Frontal cortex (tissue), 4 donors: ENCODE results near the gene ERBB4. TPM values are rescaled to one million over a fixed set of nuclear protein-coding genes. Genes with fewer than 3 reads are reported as not detected.

Experiments used
- DNase-seq, 2 donors: peaks; one replicate each; pipeline ENCODE4 v3.0.0; 2012; ENCODE audit warnings: low spot score in 2 of 2
- FAIRE-seq: peaks from 2 replicates; lab custom pipeline; 2012; peaks lifted over from hg19 to GRCh38; lab: Jason Lieb, UNC
- total RNA-seq: library from RNA; depleted of rRNA; stranded (reverse); fragments of >200 nt; gene quantifications from one replicate; pipeline ENCODE4 v1.2.3, GENCODE V29; 2014
- donor health status: control.
- donor health status: control.
- donor health status: control.

The ERBB4 gene
- total RNA-seq, 1 donor from 2014 or later = 75.0 TPM

DNA sequence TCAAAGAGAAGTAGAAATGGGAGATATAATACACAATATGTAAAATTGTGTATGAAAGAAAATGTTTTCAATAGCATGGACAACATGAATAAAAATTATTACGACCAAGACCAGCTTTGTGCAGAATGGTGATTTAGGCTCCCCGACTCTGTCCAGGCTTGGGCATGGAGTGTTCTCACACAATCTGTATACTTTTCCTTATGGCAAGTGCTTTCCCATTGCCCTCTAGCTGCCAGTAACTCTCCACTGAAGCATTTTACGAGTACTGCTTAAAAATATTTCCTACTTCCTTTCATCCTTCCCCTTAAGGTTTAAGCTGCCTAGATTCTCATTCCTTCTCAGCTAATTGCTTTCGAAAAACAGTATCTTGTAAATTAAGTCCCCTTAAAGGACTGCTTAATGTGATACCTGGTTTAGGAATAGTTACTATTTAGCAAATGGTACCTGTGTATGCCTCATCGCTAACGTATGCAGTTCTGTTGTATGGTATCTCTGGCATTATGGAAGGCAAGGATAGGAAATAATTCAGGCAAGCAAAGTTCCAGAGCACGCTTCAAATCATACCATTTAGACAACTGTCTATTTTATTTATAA, 714.6 kb downstream of the ERBB4 start:
- FAIRE-seq = no peak
- DNase-seq = no peak

- DNase-seq (no peak), FAIRE-seq (no peak)
Observed at GRCh38 chr2:211822686-211823335, 715.8 kb downstream of the ERBB4 start.

DNA sequence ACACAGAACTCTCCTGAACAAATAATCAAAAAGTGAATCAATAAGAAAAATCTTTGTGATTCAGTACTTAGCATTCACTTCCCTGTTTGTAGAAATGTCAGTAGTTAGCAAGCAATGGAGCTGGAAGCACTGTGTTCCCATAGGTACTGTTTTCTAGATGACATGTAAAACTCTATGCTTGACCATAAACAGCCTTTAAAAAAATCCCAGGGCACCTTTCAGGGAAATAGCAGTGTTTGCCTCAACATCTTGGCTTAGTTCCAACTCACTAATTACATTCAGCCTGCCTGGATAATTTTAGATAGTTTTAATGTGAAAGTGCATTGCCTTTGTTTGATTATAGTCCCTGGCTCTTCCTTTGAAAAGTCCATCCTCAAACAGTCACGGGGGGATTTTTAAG, 721.8 kb downstream of the ERBB4 start:
- no peak for DNase-seq
- FAIRE-seq = no peak

GRCh38 chr2:211812587-211812986, 726.0 kb downstream of the ERBB4 start:
- no peak for FAIRE-seq

DNA sequence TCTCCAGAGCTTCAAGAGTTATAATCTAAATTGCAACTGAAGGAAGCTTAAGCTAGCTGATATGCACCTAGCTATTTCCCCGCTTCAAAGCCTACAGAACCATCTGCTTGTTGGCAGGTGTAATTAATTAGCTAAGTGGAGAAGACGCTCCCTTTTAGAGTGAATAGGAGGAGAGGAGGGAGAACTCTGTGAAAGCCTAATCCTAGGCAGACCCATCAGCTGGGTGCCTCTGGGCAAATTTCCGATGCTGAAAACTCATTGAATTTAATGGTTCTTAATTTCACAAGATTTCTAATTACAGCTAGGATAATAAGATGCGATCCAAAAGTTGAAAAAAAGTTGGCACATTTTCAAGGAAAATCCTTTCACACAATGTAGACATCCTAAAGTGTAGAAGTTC, 735.9 kb downstream of the ERBB4 start:
- DNase-seq (no peak), FAIRE-seq (no peak)

More at GRCh38 chr2:211812587-211812986, 726.0 kb downstream of the ERBB4 start:
- no peak for DNase-seq

GRCh38 chr2:211800001-211800400, 738.6 kb downstream of the ERBB4 start:
- DNase-seq = peak in 1 of 2 donors; percentile 3
- no peak for FAIRE-seq

DNA sequence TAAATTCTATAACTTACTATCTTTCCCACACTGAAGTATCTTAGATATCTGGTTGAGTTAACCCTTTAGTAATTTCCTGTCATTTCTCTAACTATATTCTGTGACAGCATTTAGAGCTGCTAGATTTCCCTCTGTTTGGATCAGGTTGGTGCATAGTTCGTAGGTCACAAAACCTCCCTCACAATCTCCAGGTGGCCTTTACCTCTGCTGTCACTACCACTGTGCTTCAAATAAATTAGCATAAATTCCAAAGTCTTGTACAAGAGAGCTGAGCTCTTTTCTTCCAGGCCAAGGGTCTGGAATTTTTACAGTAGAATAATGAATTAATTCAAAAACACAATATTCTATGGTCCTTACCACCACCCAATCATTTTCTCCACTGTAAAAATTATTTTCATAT, 739.7 kb downstream of the ERBB4 start:
- DNase-seq (no peak), FAIRE-seq (no peak)

DNA sequence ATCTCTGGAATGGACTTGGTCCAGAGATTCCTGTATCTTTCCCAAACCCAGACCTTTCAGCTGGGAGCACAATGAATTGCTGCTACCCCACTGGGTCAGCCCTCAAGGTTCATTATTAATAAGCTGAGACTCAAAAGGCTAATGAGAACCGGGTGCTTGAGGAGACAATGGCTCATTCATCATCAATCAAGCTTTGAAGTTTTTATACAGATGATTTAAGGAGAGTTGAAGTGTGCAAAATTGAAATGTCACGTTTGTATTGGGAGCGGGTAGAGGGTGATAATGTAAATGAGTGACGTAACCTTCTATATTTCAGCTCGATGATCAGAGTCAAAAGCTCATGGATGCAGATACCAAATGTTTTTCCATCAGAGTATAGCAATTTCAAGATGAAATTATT, 744.9 kb downstream of the ERBB4 start:
- DNase-seq (no peak), FAIRE-seq (no peak)

- no peak for DNase-seq
- FAIRE-seq = no peak
Observed at GRCh38 chr2:211789982-211790381, 748.6 kb downstream of the ERBB4 start.

DNA sequence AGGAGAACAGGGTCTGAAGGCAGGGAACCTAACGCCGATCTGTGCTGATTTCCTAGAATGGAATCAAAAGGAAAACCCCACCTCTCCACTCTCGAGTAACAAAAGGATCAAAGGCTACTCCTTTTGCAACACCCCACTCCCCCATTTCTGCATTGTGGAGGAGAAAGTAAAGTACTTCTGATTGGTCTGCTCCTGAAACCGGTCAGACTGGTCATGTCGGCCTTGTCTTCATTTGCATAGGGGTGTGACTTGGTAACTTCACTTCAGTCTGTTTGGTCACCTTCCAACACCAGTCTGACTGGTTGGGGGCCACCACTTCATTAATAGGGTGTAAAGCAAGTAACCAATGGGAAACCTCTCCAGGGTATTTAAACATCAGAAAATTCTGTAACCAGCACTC, 771.9 kb downstream of the ERBB4 start:
- no peak for FAIRE-seq
- DNase-seq = no peak

DNA sequence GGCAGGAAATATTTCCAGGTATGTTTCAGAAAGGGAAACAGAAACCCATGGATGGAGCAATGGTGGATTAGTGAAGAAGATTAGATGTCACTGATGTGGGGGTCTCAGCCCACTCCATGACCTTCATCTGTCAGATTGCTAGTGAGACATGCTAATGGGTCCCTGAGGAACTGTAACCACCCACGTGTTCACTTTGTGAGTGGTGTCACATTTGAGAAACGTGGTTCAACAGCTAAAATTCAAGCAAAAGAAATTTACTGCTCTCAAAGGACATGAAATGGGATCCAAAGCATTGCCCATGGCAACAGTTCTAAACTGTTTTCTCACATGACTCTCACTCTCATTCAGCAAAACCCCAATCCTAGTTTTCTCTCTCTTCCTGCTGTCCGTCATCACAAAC, 776.1 kb downstream of the ERBB4 start:
- DNase-seq = no peak
- FAIRE-seq = no peak

- DNase-seq = no peak
- FAIRE-seq = no peak
Observed at GRCh38 chr2:211760103-211760502, 778.5 kb downstream of the ERBB4 start.

- no peak for FAIRE-seq
- no peak for DNase-seq
Observed at GRCh38 chr2:211756266-211756665, 782.3 kb downstream of the ERBB4 start.

- DNase-seq (no peak), FAIRE-seq (no peak)
Observed at GRCh38 chr2:211755187-211755586, 783.4 kb downstream of the ERBB4 start.

DNA sequence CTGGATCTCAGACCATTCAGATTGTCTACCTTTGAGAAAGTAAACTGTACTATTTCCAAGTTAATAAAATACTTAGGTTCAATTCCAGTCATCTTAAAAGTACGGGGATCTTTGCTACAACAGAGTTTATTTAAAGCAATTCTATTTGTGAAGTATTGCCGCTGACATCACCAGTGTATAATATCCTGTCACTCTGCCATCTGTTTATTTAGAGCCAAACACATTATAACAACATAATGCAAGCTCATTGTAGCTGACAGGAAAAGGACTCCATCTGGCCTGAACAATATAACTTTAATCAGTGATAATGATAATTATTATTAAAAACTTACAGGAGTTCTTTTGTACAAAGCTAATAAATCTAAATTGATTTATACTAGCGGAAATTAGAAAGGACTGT, 786.8 kb downstream of the ERBB4 start:
- DNase-seq (no peak), FAIRE-seq (no peak)

DNA sequence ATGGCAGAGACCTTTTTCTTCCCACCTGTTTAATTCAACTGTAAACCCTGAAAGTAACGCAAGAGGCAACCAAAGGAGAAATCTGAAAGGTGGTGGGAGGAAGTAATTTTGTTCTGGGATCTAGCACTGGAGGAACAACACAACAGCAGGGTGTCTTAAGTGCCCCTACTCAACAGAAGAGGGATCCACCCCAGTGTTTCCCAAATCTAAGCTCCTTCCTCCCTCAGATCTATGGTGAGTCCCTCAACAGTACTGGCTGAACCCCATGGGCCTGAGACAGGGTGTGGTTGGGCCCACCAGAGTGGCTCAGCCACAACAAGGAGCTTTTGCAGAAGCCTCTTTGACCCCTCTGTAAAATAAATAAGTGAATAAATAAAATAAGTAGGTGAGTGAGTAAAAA, 790.3 kb downstream of the ERBB4 start:
- FAIRE-seq (no peak), DNase-seq (no peak)

DNA sequence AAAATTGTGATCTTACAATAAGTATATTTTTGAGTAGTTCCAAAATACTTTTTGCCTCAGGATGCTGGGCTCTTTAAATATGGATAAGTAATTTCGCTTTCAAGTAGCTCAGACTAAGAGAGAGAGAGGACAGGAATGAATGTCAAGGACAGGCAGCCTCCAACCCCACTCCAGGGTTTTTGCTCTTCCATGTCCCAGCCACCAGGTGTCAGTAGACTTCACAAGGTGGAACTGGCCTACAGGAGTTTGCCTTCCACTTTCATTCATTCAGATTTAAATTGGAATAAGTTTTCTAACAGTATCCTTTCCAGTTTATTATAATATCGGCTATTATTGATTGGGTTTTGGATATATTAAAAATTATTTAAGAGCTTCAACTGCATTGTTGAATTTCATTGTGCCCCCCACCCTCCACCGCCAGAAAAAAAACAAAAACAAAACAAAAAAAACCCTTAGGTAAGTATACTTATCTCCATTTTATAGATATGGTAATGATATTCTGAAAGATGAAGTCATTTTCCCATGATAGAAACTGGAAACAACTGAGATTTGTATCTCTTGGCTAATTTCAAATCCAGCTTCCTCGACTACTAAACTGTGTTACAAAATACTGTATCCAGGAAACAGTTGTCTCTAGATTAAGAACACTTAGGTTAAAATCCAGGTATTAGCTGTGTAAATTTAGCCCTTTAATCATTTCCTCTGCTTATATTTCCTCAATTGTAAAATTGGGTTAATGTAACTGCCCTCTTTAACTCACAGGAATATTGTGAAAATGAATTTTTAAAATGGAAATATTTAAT, 793.1 kb downstream of the ERBB4 start:
- FAIRE-seq = no peak
- peak; percentile 15 to 27 for DNase-seq

DNA sequence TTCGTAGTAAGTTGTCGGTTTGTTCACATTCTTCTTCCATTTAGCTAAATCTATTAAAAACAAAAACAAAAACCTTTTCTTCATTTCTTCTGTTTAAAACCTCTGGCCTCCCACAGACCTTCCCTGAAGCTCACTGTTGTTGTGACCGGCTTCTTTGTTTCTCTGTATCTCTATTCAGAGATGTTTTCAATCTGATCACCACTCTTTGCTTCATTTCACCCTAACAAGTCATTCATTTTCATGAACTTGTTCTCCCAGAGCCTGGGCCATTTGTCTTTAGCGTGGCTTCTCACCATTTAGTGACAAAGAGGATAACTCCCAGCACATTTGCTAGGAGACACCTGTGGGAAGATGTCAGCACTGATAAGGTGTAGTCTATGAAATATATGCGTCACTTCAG, 794.2 kb downstream of the ERBB4 start:
- no peak for DNase-seq
- FAIRE-seq = no peak

- FAIRE-seq (no peak), DNase-seq (no peak)
Observed at GRCh38 chr2:211741966-211742365, 796.6 kb downstream of the ERBB4 start.

- DNase-seq = no peak
- FAIRE-seq = no peak
Observed at GRCh38 chr2:211737282-211737681, 801.3 kb downstream of the ERBB4 start.

DNA sequence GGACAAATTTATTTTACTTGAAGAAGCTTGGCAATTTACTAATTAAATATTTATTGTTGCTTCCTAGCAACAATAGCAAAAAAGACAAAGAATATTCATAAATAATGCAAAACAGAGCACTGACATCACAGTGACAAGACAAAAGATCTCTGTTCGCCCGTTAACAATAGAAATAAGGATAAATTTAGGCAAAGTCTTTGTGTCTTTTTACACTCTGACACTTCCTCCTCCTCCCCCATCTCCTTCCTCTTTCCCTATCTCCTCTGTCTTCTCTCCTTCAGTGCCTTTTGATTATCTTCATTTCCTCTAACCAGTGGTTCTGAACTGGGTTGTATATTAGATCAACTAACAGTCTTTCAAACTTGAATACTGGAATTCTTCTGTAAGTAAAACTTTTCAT, 808.4 kb downstream of the ERBB4 start:
- no peak for FAIRE-seq

More for the DNA sequence above, 808.4 kb downstream of the ERBB4 start:
- DNase-seq = no peak
